ENCODE results near the gene TMEM14A.

Gene TMEM14A

GRCh38 chr6:52736145-52736544, 65.2 kb downstream of the TMEM14A start:
- no peak for DNase-seq (ENCODE audit: low spot score)

Measured in Ammon's horn (tissue), 1 donor.